Astrocyte of the spinal cord (primary cell): ENCODE results near the gene DLG4.

Experiments
- DNase-seq: peaks from one replicate; pipeline ENCODE4 v3.0.0; 2011; ENCODE audit warnings: low read depth, low spot score
- H3K4me3 ChIP-seq: 2 replicates; pipeline ENCODE4 v1.5.1; 2011; ENCODE audit warnings: low read depth, mild to moderate bottlenecking, low read length, moderate library complexity
- CTCF ChIP-seq: IDR thresholded peaks from 2 replicates; pipeline ENCODE4 v1.5.1; 2012; ENCODE audit warnings: low read depth, mild to moderate bottlenecking, low read length, inconsistent platforms
- in situ Hi-C: cut with HindIII; loops from 2 replicates; pipeline ENCODE4 v1.10.0; 2017; ENCODE audit warnings: low sequenced_read_pairs

DLG4 gene

GRCh38 chr17:7177954-7178477, 41.6 kb downstream of the DLG4 start:
- TF ChIP-seq CTCF, result no peak

GRCh38 chr17:7177191-7177953, 42.3 kb downstream of the DLG4 start:
- peak overlapping the region; percentile 46 for H3K4me3 ChIP-seq
- peak; percentile 53 for DNase-seq
- in situ Hi-C loops, result no loop called here
- TF ChIP-seq CTCF, result peak; percentile 88

More at GRCh38 chr17:7177954-7178477, 41.6 kb downstream of the DLG4 start:
- DNase-seq, result peak; percentile 6
- peak overlapping the region; percentile 46 for H3K4me3 ChIP-seq
- in situ Hi-C loops, result no loop called here

GRCh38 chr17:7176841-7177190, 42.8 kb downstream of the DLG4 start:
- in situ Hi-C loops, result no loop called here
- DNase-seq, result no peak
- no peak for TF ChIP-seq CTCF
- peak overlapping the region; percentile 46 for H3K4me3 ChIP-seq

- no peak for DNase-seq
- no peak overlapping the region for H3K4me3 ChIP-seq
- in situ Hi-C loops, result no loop called here
- no peak for TF ChIP-seq CTCF
These were observed 43.4 kb downstream of the DLG4 start for GRCh38 chr17:7176107-7176840.

- no peak for TF ChIP-seq CTCF
- in situ Hi-C loops, result no loop called here
- no peak overlapping the region for H3K4me3 ChIP-seq
- DNase-seq, result no peak
These were observed 44.3 kb downstream of the DLG4 start for GRCh38 chr17:7175330-7175733.

GRCh38 chr17:7174603-7175326, 44.9 kb downstream of the DLG4 start:
- DNase-seq, result no peak
- in situ Hi-C loops, result no loop called here
- TF ChIP-seq CTCF, result no peak
- no peak overlapping the region for H3K4me3 ChIP-seq
